B cell (primary cell): ENCODE data around the gene GNAI2.

ENCODE experiments used
- CTCF ChIP-seq: fragments of 200-600 bp; IDR thresholded peaks from one replicate; pipeline ENCODE4 v1.8.0; 2022; ENCODE audit warnings: antibody characterized with exemption, mild to moderate bottlenecking
- EZH2 ChIP-seq: IDR thresholded peaks from 2 replicates; pipeline ENCODE4 v1.6.1; 2012; ENCODE audit warnings: borderline replicate concordance, low read depth, mild to moderate bottlenecking, moderate library complexity, low read length; ENCODE audit not compliant: insufficient read depth, poor library complexity, severe bottlenecking

GRCh38 chr3:50276762-50277101, 40.7 kb downstream of the GNAI2 start:
- TF ChIP-seq EZH2, result no peak
- TF ChIP-seq CTCF, result no peak
